ENCODE data around the gene CERS1. TPM values are rescaled to one million over a fixed set of nuclear protein-coding genes. Genes with fewer than 3 reads are reported as not detected.

CERS1 gene
- total RNA-seq, 1 experiment from 2014 or later: 1.1 TPM

DNA sequence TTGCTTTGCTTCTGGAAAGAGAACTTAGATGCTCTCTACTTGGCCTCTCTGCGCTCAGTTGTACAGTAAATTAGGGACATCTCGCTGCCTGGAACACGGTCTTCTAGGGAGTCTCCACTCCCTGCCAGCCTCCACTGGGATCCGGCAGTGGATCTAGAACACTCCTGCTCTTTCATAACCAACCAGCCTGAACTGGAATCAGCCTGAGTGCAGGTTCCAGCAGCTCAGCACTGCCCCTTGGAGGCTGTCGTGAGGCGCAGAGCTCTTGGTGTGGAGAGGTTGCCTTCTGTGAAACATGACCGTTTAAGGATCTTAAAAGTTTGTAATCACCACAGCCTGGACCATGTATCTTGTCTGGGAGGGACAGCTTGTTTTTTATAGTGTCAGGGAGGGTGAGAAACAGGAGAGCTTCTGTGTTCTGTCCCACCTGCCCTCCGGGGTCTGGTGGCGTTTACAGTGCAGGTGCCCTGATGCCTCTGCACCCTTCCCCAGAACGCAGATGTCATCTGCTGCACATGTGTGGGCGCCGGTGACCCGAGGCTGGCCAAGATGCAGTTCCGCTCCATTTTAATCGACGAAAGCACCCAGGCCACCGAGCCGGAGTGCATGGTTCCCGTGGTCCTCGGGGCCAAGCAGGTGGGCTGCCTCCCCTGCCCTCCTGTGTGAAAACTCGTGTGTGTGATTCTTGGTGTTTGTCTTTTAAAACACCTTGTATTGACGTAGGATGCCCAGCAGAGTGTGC, 39.4 kb downstream of the CERS1 start:
- peak; percentile 33 for DNase-seq (ENCODE audit: low read depth)

- DNase-seq (ENCODE audit: low read depth): no peak
These were observed 40.1 kb downstream of the CERS1 start for GRCh38 chr19:18855647-18856384.

DNA sequence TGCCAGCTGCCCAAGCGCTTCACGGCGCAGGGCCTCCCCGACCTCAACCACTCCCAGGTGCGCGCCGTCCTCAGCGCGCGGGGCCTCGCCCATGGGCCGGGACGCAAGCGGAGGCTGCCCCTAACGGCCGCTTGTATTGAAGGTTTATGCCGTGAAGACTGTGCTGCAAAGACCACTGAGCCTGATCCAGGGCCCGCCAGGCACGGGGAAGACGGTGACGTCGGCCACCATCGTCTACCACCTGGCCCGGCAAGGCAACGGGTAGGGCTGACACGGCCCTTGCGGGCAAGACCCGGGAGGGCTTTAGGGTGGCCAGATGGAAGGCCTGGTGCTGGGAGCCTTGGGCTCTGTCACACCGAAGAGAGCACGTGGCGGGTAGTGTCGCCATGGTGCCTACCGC, 41.0 kb downstream of the CERS1 start:
- DNase-seq (ENCODE audit: low read depth): no peak

GRCh38 chr19:18853755-18854427, 42.1 kb downstream of the CERS1 start:
- DNase-seq (ENCODE audit: low read depth): no peak

DNA sequence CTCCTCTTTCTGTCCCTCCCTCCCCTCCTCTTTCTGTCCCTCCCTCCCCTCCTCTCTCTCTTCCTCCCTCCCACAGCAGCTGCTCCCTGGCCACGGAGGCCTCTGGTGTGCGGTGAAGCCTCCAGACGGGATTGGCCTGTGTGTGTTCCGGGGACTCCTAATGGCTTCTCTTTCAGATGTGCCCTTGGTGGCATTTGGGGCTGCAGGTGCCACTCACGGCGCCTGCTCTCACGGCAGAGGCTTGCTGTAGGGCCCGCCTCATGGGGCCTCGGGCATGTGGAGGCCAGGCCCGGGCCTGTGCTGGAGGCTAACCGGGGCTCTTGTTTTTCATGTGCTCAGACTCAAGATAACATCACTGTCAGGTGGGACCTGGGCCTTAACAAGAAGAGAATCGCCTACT, 43.3 kb downstream of the CERS1 start:
- no peak for DNase-seq (ENCODE audit: low read depth)

GRCh38 chr19:18851673-18852325, 44.2 kb downstream of the CERS1 start:
- no peak for DNase-seq (ENCODE audit: low read depth)

DNA sequence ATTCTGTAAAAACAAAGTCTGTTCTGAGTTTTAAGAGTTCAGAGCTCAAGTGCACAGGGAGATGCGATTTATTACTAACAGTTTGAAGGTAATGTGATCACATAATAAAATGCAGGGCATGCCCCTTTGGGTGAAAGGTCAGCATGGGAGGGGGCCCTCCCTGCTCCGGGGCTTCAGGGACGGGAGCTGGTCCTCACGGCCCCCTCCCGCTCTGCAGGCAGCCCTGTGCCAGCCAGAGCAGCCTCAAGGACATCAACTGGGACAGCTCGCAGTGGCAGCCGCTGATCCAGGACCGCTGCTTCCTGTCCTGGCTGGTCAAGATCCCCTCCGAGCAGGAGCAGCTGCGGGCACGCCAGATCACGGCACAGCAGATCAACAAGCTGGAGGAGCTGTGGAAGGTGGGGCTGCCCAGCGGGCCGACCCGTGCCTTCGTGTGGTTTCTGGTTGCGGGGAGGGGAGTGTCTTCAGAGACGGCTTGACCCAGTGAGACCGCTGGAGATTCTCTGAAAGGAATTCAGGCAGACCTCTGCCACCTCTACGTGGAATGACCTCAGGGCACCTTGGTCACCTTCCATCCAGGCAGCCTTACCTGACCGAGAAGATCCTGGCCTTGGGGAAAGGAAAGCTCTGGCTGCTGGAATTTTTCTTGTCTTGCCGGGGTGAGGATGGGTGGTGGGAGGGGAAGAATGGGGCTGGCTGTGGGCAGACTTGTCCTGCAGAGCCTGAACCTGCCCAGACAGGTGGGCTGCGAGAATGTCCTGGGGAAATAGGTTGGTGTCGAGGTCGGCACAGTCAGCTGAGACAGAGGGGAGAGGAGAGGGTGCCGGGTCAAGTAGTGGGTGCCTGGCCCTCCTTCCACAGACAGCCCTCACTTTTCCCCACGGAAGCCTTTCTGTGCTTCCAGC, 45.2 kb downstream of the CERS1 start:
- DNase-seq (ENCODE audit: low read depth): no peak

GRCh38 chr19:18849838-18850400, 46.0 kb downstream of the CERS1 start:
- no peak for DNase-seq (ENCODE audit: low read depth)

DNA sequence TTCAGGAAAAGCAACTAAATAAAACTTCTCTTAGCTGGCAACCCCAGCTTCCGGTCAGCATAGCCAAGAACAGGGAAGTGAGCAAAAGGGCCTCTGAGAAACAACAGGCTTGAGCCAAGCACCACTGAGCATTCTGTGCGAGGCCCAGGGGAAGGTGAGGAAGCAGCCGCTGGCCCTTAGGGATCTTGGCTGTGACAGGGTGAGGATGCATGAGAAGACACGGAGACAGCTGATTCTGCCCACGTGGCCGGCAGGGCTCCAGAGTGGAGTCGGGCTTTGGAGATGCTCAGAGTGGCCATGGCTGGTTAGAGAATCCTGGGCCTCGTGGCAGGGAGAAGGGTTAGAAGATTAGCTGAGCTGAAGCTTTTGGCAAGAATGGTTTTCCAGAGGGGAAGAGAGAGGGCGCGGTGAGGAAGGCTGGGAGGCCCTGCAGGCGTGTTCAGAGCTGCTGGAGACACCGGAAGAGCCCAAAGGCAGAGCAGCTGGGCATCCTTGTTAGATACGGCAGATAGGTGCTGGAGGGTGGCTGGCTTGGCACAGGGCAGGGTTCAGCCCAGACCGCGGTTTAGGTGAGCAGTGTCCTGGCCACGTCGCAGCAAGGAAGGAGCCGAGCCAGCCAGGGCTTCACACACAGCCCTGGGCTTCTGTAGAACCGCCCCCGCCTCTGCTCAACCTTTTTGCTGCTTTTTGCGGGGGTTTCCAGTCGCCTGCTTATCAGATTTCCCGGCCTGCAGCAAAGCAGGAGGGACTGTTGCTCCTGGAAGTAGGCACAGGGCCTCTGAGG, 46.9 kb downstream of the CERS1 start:
- no peak for DNase-seq (ENCODE audit: low read depth)

- no peak for DNase-seq (ENCODE audit: low read depth)
These were observed 48.2 kb downstream of the CERS1 start for GRCh38 chr19:18847549-18848463.

DNA sequence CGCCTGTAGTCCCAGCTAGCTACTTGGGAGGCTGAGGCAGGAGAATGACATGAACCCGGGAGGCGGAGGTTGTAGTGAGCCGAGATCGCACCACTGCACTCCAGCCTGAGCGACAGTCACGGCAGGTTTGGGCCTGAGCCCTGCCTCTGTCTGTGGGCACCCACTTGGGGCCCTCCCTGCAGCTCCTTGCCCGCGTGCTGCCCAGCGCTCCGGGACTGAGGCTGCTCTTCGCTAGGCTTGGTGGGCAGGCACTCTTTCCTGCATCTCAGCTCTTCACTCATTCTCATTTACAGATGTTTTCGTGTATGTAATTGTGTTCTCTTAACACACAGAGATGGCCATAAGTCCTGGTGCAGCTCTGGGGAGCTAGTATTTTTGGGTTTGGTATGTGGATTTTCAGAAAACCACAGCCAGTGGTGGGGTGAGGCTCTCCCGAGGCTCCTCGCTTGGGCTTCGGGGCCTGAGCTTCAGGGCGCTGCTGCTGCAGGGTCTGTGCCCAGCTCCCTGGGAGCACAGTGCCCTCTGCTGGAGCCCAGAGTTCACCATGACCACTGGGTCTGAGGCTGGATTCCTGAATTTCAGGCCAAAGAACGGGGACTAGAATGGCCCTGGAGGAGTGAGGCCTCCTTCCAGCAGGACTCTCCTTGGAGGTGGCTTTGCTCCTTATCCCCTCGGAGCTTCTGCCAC, 49.0 kb downstream of the CERS1 start:
- DNase-seq (ENCODE audit: low read depth): peak; percentile 61

- DNase-seq (ENCODE audit: low read depth): no peak
These were observed 50.0 kb downstream of the CERS1 start for GRCh38 chr19:18845961-18846360.

- DNase-seq (ENCODE audit: low read depth): no peak
These were observed 51.1 kb downstream of the CERS1 start for GRCh38 chr19:18844806-18845329.

DNA sequence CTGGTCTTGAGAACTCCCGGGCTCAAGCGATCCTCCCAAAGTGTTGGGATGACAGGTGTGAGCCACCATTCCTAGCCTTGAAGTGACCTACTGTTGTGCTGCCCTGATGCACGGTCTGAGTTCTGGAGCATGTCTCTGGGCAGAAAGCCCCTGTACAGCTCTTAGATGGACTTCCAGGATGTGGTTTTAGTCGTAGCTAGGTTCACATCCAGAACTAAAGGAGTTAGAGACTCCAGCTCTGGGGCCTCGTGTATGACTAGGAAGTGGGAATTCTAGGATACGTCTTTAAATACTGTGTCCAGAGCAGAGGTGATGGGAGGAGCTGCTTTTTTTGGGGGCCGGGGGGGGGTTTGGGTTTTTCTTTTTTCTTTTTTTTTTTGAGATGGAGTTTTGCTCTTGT, 52.0 kb downstream of the CERS1 start:
- DNase-seq (ENCODE audit: low read depth): peak; percentile 41

DNA sequence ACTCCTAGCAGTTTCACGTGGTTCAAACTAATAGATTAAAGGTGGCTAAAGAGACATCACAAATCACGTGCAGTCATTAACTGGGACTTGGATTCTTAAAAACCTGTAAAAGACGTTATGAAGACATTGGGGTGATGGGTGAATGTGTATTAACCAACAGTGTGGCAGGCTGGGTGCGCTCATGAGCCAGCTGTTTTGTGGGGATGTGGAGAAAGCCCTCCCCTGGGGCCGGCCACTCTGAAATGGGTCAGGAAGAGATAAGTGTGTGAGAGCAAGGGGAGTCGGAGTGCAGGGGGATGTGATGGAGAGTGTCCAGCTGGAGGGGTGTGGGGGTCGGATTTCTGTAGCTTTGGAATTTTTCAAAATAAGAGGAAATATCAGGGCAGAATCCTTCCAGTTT, 53.8 kb downstream of the CERS1 start:
- no peak for DNase-seq (ENCODE audit: low read depth)

- no peak for DNase-seq (ENCODE audit: low read depth)
These were observed 54.6 kb downstream of the CERS1 start for GRCh38 chr19:18841400-18841799.

- no peak for DNase-seq (ENCODE audit: low read depth)
These were observed 55.4 kb downstream of the CERS1 start for GRCh38 chr19:18840288-18841267.

Measured in M059J (cell line).